Pons (tissue), 1 donor: ENCODE measurements around the gene CENATAC.
A peak's percentile ranks its signal among the peaks of the same experiment; 100 is the strongest.
"Not testable (repeated sequence)": the region's sequence is repeated elsewhere in the genome, so short reads cannot be mapped to it uniquely, and the experiment has no call there.

Experiments used
- DNase-seq: peaks from one replicate; pipeline ENCODE4 v3.0.0-alpha.2; 2016; ENCODE audit warnings: low spot score

CENATAC gene

GRCh38 chr11:119026970-119027369 lies 29.0 kb downstream of the CENATAC start:
- no peak for DNase-seq

GRCh38 chr11:119027561-119028345 lies 29.8 kb downstream of the CENATAC start:
- no peak for DNase-seq

GRCh38 chr11:119028346-119029068 lies 30.6 kb downstream of the CENATAC start:
- DNase-seq = no peak

GRCh38 chr11:119029069-119029339 lies 31.1 kb downstream of the CENATAC start:
- DNase-seq = no peak

- DNase-seq = peak; percentile 30
Measured at GRCh38 chr11:119029340-119030028, 31.5 kb downstream of the CENATAC start.

GRCh38 chr11:119030029-119030328 lies 32.0 kb downstream of the CENATAC start:
- no peak for DNase-seq

- peak; percentile 98 for DNase-seq
Measured at GRCh38 chr11:119030329-119031047, 32.5 kb downstream of the CENATAC start, which contains the start of gene SLC37A4. TSS of gene SLC37A4 (minus strand) at chr11:119030877.

- no peak for DNase-seq
Measured at GRCh38 chr11:119031912-119032280, 34.0 kb downstream of the CENATAC start.

GRCh38 chr11:119033421-119033820 lies 35.5 kb downstream of the CENATAC start:
- DNase-seq = not testable (repeated sequence)

GRCh38 chr11:119034813-119035212 lies 36.9 kb downstream of the CENATAC start:
- DNase-seq = no peak

- no peak for DNase-seq
Measured at GRCh38 chr11:119038884-119039283, 40.9 kb downstream of the CENATAC start.

GRCh38 chr11:119039471-119039870 lies 41.5 kb downstream of the CENATAC start:
- DNase-seq = not testable (repeated sequence)

GRCh38 chr11:119041821-119042514 lies 44.0 kb downstream of the CENATAC start:
- no peak for DNase-seq

- no peak for DNase-seq
Measured at GRCh38 chr11:119042927-119043326, 45.0 kb downstream of the CENATAC start.

GRCh38 chr11:119044708-119045107 lies 46.8 kb downstream of the CENATAC start:
- no peak for DNase-seq

GRCh38 chr11:119046489-119046888 lies 48.6 kb downstream of the CENATAC start:
- no peak for DNase-seq

GRCh38 chr11:119047205-119047604 lies 49.3 kb downstream of the CENATAC start:
- no peak for DNase-seq

- DNase-seq = no peak
Measured at GRCh38 chr11:119048644-119049043, 50.7 kb downstream of the CENATAC start.

GRCh38 chr11:119049081-119049480 lies 51.1 kb downstream of the CENATAC start:
- no peak for DNase-seq

GRCh38 chr11:119051440-119052162 lies 53.7 kb downstream of the CENATAC start:
- no peak for DNase-seq

GRCh38 chr11:119052163-119052814 lies 54.4 kb downstream of the CENATAC start:
- DNase-seq = no peak
